Limb (tissue), 2 donors: ENCODE measurements around the gene GREB1L.
A peak's percentile ranks its signal among the peaks of the same experiment; 100 is the strongest.
"Not testable (repeated sequence)": the region's sequence is repeated elsewhere in the genome, so short reads cannot be mapped to it uniquely, and the experiment has no call there.

Source experiments
- DNase-seq, 2 donors: peaks; one replicate each; pipeline ENCODE4 v3.0.0-alpha.2; 2016; ENCODE audit errors: extremely low spot score in 2 of 2

GREB1L gene

DNA sequence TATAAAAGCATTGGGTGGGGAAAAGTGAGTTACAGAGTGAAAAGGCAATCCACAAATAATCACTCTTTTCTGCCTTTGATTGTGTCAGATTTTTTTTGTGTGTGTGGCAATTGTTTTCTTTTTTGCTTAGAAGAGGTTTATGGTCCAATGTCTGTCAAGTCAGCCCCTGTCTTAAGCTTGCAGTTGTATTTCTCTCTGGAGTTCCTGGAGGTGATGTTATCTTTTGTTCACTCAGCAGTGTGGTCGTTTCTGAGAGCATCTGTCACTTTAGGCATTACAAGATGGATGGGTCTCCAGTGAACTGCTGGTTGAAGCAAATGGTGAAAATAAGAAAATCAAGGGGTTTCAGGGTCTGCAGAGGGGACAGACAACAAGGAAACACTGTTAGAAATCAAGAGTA lies 121.3 kb downstream of the GREB1L start:
- DNase-seq: no peak

DNA sequence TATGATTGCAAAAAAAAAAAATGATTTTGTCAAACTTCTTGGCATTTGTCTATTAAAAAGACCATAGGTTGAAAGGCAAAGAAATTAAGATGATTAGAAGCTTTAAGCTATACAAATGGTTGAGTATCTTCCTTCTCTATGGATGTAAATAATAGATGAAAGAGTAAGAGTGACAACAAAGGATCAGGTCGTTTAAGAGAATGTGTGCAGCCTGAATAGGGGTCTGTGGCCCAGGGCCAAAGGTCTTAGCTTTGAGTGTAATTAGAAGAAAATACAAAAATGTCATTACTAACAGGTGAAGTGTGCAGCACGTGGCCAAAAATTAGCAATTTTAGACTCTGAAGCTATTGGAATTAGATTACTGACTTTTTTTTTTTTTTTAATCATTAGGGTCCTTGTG lies 122.4 kb downstream of the GREB1L start:
- no peak for DNase-seq

GRCh38 chr18:21366896-21367295 lies 124.9 kb downstream of the GREB1L start:
- no peak for DNase-seq

DNA sequence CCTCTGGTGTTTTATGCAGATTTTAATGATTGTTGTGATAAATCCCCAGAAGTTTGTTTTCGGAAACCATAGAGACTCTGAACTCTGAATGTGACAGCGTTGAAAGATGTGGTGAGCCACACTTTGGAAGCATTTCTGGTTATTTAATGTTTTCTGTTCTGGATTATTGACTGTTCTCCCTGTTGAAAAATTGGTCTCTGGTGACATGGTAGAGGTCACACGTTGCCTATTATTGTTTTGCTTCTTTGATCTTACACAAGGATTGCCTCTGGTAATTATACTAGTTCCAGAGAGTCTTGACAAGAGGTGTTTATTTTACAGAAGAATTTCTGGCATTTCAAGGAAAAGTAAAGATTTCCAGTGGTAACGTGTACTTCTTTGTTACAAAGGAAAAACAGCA lies 127.1 kb downstream of the GREB1L start:
- no peak for DNase-seq

GRCh38 chr18:21369597-21369996 lies 127.6 kb downstream of the GREB1L start:
- DNase-seq: not testable (repeated sequence)

GRCh38 chr18:21383031-21383430 lies 141.0 kb downstream of the GREB1L start:
- no peak for DNase-seq

DNA sequence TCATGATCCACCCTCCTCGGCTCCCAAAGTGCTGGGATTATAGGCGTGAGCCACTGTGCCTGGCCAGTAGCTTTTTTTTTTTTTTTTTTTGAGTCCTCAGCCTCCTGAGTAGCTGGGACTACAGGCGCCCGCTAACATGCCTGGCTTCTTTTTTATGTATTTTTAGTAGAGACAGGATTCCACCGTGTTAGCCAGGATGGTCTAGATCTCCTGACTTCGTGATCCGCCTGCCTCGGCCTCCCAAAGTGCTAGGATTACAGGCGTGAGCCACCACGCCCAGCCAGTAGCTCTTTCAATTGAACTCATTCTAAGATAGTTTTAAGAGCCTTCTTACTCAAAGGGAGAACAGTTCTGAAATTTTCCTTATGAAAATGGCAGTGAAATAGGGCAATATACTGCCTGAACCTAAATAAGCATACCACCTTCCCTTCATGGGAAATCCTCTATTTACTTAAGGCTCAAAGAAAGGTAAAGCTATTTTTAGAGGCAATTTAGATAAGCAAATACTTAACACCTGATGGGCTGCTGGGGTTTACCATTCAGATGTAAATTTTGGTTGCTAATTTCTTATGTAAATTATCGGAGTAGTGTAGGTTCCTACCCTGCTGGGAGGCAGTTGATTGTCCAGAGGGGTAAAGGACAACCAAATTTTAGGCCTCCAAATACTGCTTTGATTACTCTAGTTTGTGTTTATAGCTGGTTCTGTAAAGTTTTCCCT lies 144.7 kb downstream of the GREB1L start:
- no peak for DNase-seq

- no peak for DNase-seq
Observed at GRCh38 chr18:21387886-21388285, 145.9 kb downstream of the GREB1L start.

GRCh38 chr18:21389283-21389682 lies 147.3 kb downstream of the GREB1L start:
- DNase-seq: no peak

- DNase-seq: no peak
Observed at GRCh38 chr18:21389903-21390302, 147.9 kb downstream of the GREB1L start.

DNA sequence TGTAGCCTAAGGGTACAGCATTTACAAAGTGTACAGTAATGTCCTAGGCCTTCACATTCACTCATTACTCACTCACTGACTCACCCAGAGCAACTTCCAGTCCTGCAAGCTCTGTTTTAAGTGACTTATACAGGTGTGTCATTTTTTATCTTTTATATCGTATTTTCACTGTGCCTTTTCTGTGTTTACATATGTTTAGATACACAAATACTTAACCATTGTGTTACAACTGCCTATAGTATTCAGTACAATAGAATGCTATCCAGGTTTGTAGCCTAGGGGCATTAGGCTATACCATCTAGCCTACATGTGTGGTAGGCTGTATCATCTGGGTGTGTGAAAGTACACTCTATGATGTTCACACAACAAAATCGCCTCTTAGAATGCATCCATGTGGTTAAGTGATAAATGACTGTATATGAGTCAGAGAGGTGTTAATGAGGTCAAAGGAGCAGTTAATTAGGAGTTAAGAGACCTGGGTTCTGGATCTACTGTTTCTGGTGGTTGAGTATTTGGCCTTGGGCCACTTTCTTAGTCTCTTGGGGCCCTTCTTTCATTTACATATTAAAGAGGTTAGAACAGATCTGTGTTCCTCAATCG lies 149.1 kb downstream of the GREB1L start:
- no peak for DNase-seq

GRCh38 chr18:21393986-21394385 lies 152.0 kb downstream of the GREB1L start:
- no peak for DNase-seq

- DNase-seq: no peak
Observed at GRCh38 chr18:21398121-21398520, 156.1 kb downstream of the GREB1L start.

GRCh38 chr18:21402272-21402671 lies 160.2 kb downstream of the GREB1L start:
- DNase-seq: no peak

DNA sequence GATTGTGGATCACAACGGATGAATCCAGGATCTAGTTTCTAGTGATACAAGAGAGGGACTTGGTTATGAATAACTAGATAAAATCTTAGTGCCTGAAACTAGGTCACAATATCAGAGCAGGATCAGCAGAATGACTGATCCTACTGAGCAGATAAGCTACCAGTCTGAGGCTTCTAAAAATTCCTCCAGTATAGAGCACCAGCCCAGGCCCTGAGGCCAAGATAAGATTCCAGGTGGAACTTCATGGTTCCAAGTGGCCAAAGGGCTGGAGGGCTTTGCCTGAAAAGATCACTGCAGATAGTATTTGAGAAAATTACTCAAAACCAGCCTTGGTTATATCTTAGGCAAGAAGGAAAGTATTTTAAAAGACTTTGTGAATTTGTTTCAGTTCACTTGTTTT lies 162.4 kb downstream of the GREB1L start:
- no peak for DNase-seq

DNA sequence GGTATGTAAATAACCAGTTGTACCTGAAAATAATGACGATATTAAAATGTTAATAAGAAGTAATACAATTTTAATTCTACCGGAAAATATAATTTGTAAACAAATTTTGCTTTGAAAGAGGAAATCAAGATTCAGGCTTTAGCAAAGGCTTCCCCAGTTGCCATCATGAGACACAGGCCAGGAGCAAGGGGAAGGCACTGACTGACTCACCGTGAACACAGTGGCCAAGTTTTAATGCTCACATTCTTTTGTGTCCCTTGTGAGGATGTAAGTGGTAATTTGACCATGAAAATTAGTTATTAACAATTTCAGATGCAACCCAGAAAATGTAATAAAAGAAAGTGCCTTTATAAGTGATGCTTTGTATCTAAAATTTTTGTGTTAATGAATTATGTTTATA lies 164.1 kb downstream of the GREB1L start:
- no peak for DNase-seq

GRCh38 chr18:21408681-21409080 lies 166.6 kb downstream of the GREB1L start:
- DNase-seq: no peak

DNA sequence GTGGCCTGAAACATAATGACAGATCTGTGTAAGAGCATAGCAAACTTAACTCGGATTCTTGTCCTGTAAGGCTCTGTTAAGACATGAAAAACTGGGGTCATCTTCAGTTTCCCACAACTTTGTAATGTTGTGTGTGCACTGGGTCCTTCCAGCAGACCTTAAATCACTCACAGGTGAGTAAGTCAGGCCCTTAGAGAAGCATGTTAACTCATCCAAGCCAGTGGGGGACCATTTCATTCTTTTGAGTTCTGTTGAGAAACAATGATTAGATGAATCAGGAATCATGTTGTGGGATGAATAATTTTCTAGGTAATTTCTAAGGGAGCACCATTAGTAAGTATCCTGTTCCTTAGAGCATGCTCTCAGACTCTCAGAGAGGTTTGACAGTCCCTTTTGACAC lies 191.4 kb downstream of the GREB1L start:
- no peak for DNase-seq

DNA sequence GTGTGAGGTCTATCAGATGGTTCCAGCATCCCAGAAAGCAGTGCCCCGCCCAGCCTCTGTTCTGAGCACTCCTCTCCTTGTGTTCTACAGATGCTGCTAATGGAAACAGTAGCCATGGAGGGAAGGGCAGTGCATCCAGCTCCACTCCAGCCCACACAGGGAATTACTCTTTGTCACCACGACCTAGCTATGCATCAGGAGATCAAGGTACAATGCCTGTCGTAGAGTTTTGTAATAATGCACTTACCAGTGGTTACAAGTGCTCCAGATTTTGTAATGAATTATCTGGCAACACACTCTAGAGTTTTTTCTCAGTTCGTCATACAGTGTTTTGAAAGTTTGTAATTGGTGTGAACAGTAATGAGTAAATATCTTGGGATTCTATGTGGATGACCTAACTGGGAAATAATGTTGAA lies 197.4 kb downstream of the GREB1L start:
- DNase-seq: no peak

- no peak for DNase-seq
Observed at GRCh38 chr18:21441670-21442069, 199.6 kb downstream of the GREB1L start.

DNA sequence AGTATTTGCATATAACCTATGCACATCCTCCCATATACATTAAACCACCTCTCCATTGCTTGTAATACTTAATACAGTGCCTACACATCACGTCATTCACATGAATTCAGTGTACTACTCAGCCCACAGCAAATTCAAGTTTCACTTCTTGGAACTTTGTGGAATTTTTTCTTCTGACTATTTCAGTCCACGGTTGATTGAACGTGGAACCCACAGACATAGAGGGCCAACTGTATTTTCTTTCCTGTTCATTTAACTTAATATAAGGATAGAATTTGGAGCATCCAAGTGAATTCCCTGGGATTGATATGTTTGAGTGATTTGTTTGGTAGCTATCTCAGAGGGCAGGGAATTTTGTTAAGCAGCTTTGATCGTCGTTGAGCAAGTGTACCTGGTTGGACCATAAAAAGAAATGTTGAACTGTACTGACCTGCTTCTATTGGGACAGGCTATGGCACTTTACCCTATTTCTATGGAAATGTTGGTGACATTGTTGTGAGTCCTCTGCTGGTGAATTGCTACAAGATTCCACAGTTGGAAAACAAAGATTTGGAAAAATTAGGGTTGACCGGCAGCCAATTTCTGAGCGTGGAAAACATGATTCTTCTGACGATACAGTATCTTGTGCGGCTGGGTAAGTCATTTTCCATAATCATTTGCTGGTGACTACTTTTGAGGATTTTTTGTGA lies 201.9 kb downstream of the GREB1L start:
- no peak for DNase-seq

- peak in 1 of 2 donors; percentile 53 for DNase-seq
Observed at GRCh38 chr18:21444465-21445212, 202.6 kb downstream of the GREB1L start.
